Measurements from ENCODE around the gene RGS7. TPM values are rescaled to one million over a fixed set of nuclear protein-coding genes. Genes with fewer than 3 reads are reported as not detected.

Gene RGS7
- total RNA-seq, 2 donors from 2014 or later = 0.11 TPM; not detected in 1

DNA sequence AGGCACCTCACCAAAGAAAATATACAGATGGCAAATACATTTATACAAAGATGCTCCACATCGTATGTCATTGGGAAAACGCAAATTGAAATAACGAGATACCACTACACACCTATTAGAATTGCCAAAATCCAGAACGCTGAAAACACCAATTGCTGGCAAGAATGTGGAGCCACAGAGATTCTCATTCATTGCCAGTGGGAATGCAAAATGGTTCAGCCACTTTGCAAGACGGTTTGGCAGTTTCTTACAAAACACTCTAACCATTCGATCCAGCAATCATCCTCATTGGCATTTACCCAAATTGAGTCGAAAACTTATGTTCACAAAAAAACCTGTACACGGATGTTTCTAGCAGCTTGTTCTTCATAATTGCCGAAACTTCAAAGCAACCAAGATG lies 521.7 kb downstream of the RGS7 start:
- ATAC-seq (no peak), DNase-seq (no peak)
- intact Hi-C loops (cut with DNase I, micrococcal nuclease) = no loop called here

DNA sequence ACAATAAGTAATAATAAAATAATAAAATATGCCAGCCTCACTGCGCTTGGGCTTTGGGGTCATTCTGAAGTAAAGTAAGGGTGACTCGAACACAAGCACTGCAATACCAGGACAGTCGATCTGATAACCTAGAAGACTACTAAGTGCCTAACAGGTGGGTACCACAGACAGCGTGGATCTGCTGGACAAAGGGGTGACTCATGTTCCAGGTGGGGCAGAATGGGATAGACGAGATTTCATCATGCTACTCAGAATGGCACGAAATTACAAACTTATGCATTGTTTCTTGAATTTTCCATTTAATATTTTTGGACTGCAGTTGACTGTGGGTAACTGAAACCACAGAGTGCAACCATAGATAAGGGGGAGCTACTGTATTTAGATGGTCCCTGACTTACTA lies 523.9 kb downstream of the RGS7 start:
- no peak for DNase-seq
- intact Hi-C loops (cut with DNase I, micrococcal nuclease) = no loop called here
- no peak for ATAC-seq

DNA sequence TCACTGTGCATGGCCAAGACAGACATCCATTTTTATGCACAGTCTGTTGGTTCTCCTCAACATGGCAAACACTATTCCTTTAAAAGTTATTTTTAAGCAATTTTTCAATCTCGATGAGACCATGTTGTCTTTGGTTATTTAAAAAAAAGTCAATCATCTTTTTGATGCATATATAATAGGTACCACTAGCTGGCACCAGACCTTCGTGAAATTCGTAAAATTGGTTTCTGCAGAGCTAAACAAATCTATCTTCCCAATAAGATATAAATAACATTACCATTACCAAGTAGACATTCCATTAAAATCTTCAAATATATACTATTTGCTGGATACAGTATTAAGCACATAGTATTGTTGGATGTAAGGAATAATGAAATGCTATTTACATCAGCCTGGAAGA lies 525.1 kb downstream of the RGS7 start:
- intact Hi-C loops (cut with DNase I, micrococcal nuclease) = no loop called here
- DNase-seq (no peak), ATAC-seq (no peak)

DNA sequence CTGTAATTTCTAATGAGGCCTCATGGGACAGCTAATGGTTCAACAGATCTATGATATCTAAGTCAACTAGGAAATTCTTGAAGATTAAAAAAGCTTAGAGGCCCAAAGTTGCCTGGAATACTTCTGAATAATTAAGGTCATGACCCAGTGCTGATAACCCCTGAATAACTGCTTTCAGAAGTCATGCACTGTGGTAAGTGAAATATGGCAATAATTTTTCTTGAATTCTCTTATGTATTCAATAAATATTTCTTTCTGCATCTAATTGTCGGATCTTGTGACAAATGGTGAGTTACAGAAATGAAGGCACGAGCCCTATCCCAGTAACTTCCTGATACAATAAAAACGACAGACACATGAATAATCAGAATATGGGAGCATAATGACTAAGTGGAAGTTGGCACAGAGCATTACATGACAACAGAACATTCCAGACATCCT lies 525.8 kb downstream of the RGS7 start:
- DNase-seq = no peak
- ATAC-seq = no peak
- intact Hi-C loops (cut with DNase I, micrococcal nuclease) = no loop called here

DNA sequence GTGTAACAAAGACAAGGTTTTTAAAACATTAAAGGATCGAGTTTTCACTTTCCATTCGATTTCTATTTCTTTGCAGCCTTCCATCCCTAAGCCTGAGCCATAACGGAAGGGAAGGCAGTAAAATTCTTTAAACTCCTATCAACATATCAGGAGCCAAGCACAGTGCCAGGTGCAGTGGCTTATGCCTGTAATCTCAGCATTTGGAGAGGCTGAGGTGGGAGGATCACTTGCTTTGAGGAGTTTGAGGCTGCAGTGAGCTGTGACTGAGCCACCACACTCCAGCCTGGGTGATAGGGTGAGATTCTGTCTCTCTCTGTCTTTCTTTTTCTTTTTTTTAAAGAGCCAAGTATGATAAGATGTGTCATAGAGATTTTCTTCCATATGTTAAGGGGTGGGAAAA lies 527.5 kb downstream of the RGS7 start:
- ATAC-seq = no peak
- intact Hi-C loops (cut with DNase I, micrococcal nuclease) = no loop called here
- DNase-seq = no peak

DNA sequence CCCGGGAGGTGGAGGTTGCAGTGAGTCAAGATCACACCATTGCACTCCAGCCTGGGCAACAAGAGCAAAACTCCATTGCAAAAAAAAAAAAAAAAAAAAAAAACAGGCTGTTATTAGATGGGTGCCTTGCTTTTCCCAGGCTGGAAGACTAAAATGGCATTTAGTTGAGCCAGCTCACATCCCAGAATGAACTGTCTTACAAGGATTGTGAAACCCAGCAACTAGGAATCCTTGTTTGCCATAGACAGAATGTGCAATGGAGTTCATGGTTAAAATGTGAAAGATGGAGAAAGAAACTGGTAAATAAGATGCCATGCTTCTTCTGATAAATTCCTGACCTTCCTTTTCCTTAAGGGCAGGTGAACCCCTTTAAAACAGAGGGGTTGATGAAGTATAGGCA lies 529.2 kb downstream of the RGS7 start:
- DNase-seq (no peak), ATAC-seq (no peak)
- intact Hi-C loops (cut with DNase I, micrococcal nuclease) = no loop called here

DNA sequence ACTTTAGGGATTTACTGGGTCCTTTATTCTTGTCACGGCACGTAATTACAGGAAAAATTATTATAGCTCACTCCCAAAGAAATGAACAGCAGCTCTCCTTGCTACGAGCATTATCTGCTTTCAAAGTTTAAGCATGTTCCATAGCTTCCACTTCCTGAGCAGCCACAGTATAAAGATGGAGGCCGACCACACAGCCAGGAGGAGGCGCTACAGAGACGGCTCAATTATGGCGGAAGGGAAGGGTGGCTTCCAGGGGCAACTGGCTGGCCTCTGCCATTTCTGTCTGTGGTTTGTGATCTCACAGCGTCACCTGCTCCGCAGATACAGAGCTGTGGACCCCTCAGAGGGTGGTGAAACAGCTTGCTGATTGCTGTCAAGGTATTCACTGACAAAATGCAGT lies 532.8 kb downstream of the RGS7 start:
- intact Hi-C loops (cut with DNase I, micrococcal nuclease) = no loop called here
- ATAC-seq (no peak), DNase-seq (no peak)

DNA sequence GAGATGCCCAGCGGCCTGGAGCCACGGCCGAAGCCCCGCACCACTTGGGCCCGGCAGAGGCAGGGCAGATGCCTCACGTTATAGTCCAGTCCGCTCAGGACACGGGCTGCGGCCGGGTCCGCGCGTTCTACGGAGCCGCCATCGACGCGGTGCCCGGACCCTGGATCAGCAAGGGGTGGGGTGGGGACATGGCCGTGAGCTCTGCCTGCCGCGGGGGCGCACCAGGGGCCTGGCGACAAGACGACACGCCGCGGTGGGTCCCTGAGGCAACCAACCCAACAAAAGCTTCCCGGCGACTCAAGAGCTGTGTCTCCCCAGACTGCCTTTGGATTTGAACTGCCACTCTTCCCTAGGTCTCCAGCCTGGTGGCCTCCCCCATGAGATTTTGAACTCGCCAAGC lies 533.6 kb downstream of the RGS7 start:
- ATAC-seq = no peak
- intact Hi-C loops (cut with DNase I, micrococcal nuclease) = no loop called here
- DNase-seq = no peak

DNA sequence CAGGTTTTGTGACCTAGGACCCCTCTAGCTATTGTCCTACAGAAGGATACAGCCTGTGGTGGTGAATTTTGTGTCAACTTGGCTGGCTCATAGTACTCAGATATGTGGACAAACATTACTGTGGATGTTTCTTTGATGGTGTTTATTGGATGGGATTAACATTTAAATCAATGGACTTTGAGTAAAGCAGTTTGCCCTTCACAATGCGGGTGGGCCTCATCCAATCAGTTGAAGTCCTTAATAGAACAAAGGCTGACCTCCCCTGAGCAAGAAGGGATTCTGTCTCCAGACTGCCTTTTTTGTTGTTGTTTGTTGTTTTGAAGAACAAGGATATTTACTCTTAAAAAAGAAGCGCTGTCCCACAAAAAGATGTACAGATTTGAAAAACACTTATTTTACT lies 535.1 kb downstream of the RGS7 start:
- ATAC-seq = no peak
- DNase-seq = no peak
- intact Hi-C loops (cut with DNase I, micrococcal nuclease) = no loop called here

DNA sequence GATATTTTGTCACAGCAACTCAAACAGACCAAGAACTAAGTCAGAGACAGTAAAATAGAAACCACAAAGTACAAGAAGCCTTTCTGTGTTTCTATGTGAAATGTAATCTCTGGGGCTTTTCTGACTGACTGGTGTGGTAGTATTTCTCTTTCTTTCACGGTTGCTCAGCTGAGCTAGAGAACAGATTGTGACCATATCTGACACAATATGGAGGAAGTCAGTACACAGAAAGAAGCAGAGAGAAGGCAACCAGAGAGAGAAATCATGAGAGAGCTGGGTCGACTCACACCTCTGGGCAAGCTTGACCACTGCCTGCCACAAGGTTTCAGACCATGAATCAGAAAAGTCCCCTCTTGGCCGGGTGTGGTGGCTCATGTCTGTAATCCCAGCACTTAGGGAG lies 536.2 kb downstream of the RGS7 start:
- DNase-seq (no peak), ATAC-seq (no peak)
- intact Hi-C loops (cut with DNase I, micrococcal nuclease) = no loop called here

DNA sequence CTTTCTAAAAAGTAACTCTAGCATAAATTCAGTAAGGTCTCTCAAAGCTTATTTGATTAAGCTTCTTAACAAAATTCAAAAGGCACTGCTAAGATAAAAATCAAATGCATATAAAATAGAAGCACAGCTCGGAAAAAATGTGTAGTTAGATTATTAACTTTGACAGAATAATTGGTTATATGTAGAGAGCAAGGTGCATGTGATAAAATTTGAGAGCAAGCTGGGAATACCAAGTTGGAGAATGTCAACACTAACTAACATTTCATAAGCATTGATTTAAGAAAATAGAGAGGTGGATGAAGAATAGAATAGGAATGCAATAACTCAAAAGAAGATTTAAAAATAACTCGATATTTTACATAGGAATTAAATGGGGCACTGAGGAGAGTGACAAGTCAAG lies 540.5 kb downstream of the RGS7 start:
- intact Hi-C loops (cut with DNase I, micrococcal nuclease) = no loop called here
- DNase-seq = no peak
- ATAC-seq = no peak

DNA sequence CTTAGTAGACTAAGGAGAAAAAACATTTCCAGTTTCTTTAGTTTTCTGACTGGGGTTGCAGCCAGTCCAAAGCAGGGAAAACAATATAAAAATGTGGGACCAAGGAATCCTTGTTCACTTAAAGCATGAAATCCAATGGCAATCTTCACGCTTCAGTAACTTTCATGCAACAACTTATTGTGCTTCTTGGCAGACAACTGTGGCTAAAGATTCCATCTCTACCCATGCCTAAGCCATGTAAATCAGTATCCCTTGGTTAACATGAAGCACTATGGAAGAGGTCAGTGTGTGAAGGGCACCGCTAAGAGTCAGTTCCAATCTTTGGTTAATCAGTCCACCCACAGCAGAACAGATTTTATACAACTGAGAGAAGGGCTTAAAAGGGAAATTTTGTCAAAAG lies 543.3 kb downstream of the RGS7 start:
- intact Hi-C loops (cut with DNase I, micrococcal nuclease) = no loop called here
- no peak for ATAC-seq
- no peak for DNase-seq

DNA sequence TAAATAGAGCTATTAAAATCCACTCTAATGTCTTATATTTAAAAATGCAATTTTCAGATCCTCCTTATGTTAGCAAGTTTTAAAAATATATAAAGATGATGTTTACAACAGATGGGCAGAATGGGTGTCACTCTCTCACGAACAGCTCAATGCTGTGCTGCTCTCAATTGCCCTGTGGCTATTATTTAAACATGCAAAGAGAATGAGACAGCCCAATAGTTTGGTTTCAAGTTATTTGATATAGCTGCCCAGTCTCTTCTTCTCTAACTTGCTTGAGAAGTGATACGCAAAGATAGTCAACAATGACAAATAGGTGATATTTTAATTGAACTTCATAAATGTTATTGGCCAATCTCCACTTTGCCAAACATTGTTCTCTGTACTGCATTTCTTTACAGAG lies 545.7 kb downstream of the RGS7 start:
- DNase-seq = no peak
- intact Hi-C loops (cut with DNase I, micrococcal nuclease) = no loop called here
- ATAC-seq = no peak

DNA sequence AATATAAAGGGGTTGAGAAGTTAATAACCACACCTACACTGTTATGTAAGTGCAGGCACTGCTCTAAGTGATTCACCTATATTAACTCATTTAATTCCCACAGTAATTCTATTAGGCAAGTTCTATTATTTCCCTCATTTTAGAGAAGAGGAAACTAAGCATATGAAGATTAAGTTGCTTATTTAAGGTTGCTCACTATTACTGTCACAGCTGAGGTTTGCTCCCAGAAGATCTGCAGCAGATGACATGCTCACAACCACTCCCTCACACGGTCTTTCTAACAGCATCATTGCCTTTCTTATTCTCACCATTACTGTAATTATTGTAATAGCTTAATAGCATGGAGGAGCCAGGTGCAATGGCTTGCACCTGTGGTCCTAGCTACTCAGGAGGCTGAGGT lies 548.6 kb downstream of the RGS7 start:
- ATAC-seq = no peak
- intact Hi-C loops (cut with DNase I, micrococcal nuclease) = no loop called here

DNA sequence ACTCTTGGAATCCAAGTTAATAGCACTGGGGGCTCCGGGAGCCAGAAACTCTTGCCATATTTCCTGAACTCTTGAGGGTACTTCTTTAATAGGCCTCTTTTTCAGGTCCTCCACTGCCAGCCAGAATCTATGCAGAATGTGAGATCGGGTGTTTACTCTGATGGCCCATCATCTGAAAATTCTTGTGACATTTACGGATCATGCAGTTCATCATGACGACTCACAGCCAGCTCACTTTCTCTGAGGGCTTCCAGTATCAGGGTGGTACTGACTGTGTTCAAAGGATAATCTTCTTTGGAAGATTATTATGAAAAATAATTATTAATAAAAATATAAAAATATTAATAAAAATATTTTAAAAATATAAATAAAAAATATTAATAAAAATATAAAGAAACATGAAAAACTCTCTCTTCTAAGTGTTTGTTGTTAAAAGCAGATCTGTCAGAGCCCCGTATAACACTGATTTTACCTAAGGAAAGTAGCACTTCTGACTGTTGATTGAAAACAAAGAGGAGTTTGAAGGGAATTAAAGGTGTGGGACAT lies 550.7 kb downstream of the RGS7 start:
- no peak for DNase-seq
- no peak for ATAC-seq
- intact Hi-C loops (cut with DNase I, micrococcal nuclease) = no loop called here

More for the DNA sequence above, 548.6 kb downstream of the RGS7 start:
- DNase-seq = no peak

DNA sequence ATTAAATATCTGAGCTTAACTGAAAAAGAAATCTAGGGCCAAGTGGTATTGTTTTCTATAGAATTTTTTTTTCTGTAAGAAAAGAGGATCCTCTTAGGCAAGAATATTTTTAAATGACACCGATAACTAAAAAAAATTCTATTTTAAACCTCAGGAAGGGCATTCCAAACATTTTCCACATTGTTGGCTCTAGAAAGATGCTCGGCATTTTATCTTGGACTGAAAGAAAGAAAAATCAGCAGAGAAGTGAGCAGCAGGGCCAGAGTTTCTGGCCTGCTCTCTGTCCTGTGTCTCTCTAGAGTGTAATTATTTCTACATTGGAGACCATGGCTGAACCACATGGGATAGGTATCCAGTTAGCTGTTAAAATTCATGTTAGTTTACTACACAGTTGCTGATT lies 552.5 kb downstream of the RGS7 start:
- intact Hi-C loops (cut with DNase I, micrococcal nuclease) = no loop called here
- DNase-seq = no peak
- no peak for ATAC-seq

DNA sequence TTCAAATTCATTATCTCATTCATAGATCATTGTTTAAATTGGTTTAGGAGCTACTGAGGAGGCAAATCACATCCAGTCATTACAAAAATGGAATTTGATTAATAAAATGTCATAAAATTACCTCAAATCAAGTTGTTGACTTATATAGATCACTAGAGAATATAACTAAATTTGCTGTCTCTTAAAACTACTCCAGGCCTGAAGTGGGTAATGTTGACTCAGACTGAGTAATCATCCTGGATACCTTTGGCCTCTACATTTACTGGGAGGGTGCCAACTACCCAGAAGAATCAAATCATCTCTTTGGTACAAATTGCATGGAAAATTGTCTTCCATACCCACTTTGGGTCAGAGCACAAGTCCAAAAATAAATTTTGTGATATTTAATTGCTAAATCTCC lies 553.9 kb downstream of the RGS7 start:
- intact Hi-C loops (cut with DNase I, micrococcal nuclease) = no loop called here
- ATAC-seq (peak; percentile 64), DNase-seq (no peak)

DNA sequence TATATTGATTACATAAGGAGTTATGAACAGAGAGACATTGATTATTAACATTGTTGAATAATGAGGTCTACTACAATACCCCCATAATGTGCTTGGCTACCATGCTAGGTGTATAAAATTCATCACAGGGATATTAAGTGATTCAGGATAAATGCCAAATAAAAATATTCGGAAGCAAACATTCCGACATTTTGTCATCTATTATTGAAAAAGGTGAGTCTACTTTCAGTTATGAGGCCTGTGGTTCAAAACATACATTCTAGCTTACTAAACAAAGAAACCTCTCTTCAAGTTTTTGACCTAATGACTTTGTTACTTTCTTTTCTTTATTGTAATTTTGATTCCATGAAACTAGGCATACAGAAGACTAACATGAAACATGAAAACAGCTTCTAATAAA lies 554.7 kb downstream of the RGS7 start:
- DNase-seq = no peak
- intact Hi-C loops (cut with DNase I, micrococcal nuclease) = no loop called here
- ATAC-seq = no peak

DNA sequence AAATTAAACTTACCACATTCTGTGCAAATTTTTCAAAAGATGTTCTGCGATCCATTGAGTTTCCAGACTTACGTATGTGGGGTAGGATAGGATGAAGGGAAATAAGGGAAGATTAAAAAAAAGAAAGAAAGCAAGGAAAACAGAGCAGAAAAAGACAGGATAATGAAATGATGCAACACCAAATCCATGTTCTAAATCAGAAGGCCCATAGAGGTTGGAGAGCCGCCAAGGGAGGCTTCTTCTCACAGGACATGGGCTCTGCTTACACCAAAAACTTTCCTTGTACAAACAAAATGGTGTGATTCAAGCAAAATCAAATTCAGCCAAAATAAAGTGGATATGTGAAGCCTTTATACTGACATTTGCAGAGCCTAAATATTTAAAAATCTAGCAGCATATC lies 555.6 kb downstream of the RGS7 start:
- DNase-seq (no peak), ATAC-seq (no peak)
- intact Hi-C loops (cut with DNase I, micrococcal nuclease) = no loop called here

DNA sequence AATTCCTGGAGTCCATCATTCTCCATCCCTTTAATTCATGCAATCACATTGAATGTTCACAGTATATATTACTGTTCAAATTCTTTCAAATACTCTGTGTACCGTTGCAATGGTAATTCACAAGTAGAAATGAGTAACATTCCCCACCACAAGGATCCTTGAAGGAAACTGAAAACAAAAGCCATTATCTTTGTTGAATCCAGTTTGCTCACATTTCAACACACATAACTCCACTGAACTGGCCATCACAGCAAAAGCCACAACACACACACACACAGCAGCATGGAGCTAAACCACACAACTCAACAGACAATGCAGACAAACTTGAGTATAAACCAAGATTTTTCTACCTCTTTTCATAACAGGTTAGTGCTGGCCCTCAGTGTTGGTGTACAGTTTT lies 556.7 kb downstream of the RGS7 start:
- intact Hi-C loops (cut with DNase I, micrococcal nuclease) = no loop called here
- no peak for DNase-seq
- no peak for ATAC-seq

DNA sequence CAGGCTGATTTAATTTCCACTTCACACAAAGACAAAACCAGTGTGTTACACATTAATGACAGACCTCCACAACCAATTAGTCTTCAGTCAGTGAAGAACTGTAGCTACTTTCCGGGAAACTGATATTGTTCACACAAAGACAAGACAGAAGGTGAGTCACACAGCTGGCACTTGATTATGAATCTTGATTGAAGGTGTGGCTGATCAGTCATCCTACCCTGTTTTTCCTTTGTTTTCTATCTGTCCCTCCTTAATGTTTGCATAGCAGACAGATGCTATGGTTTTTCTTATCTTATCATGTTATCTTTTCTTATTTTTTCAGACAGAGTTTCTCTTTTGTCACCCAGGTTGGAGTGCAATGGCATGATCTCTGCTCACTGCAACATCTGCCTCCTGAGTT lies 560.0 kb downstream of the RGS7 start:
- ATAC-seq (no peak), DNase-seq (no peak)
- intact Hi-C loops (cut with DNase I, micrococcal nuclease) = no loop called here

Measured in left colon (tissue), 2 donors.